Urinary bladder (tissue), 4 donors: ENCODE measurements around the gene CCDC57. TPM values are rescaled to one million over a fixed set of nuclear protein-coding genes. Genes with fewer than 3 reads are reported as not detected.

Experiments used
- DNase-seq: peaks from one replicate; pipeline ENCODE4 v3.0.0-alpha.2; 2015; ENCODE audit errors: extremely low spot score
- H3K27ac ChIP-seq: one replicate; pipeline ENCODE4 v1.5.1; 2013; ENCODE audit warnings: low read depth, mild to moderate bottlenecking, moderate library complexity
- H3K36me3 ChIP-seq: one replicate; pipeline ENCODE4 v1.6.1; 2013; ENCODE audit warnings: mild to moderate bottlenecking, moderate library complexity; ENCODE audit not compliant: insufficient read depth
- H3K4me1 ChIP-seq: one replicate; pipeline ENCODE4 v1.6.1; 2013; ENCODE audit warnings: mild to moderate bottlenecking, moderate library complexity; ENCODE audit not compliant: insufficient read depth
- H3K4me3 ChIP-seq: one replicate; pipeline ENCODE4 v1.5.1; 2013; ENCODE audit warnings: low read depth, low read length
- WGBS: extraction: QIAGEN DNeasy Blood & Tissue Kit; methylation state at CpG from one replicate; pipeline ENCODE4 v1.1.7; 2013; 5-methylcytosine and 5-hydroxymethylcytosine counted together
- polyA plus RNA-seq: library from polyadenylated mRNA; stranded (reverse); fragments of 200-250 nt; gene quantifications from one replicate; pipeline ENCODE4 v1.2.3, GENCODE V29; 2013
- total RNA-seq: library from RNA; depleted of rRNA; stranded (reverse); fragments of >200 nt; gene quantifications from one replicate; pipeline ENCODE4 v1.2.3, GENCODE V29; 2014
- donor health status: healthy with polysubstance abuse.
- donor health status: healthy.

Gene CCDC57
- total and polyA plus RNA-seq, 2 donors, result 23.7 to 25.9 TPM

GRCh38 chr17:82106688-82107305 is 105.8 kb downstream of the CCDC57 start:
- 47% methylated on average over 9 of the region's 9 CpGs for WGBS
- no peak overlapping the region for H3K4me3 ChIP-seq

GRCh38 chr17:82105882-82106687 is 106.6 kb downstream of the CCDC57 start:
- WGBS, result 38% methylated on average over 24 of the region's 24 CpGs

More at GRCh38 chr17:82106688-82107305, 105.8 kb downstream of the CCDC57 start:
- Histone ChIP-seq H3K4me1 (no peaks in the 10 kb centered on the region), H3K27ac (peak overlapping the region; percentile 55), H3K36me3 (no peaks in the 10 kb centered on the region)
- DNase-seq, result no peak

GRCh38 chr17:82105417-82105881 is 107.2 kb downstream of the CCDC57 start:
- WGBS, result 83% methylated on average over 13 of the region's 13 CpGs
- no peaks in the 10 kb centered on the region for H3K4me1 ChIP-seq
- no peak for DNase-seq
- peak overlapping the region; percentile 55 for H3K27ac ChIP-seq
- H3K4me3 ChIP-seq, result no peak overlapping the region
- no peaks in the 10 kb centered on the region for H3K36me3 ChIP-seq

More at GRCh38 chr17:82105882-82106687, 106.6 kb downstream of the CCDC57 start:
- H3K4me3 ChIP-seq, result no peak overlapping the region
- peak overlapping the region; percentile 55 for H3K27ac ChIP-seq
- H3K36me3 ChIP-seq, result no peaks in the 10 kb centered on the region
- peak; percentile 41 for DNase-seq
- H3K4me1 ChIP-seq, result no peaks in the 10 kb centered on the region

- WGBS, result 91% methylated on average over 11 of the region's 11 CpGs
- peak overlapping the region; percentile 49 for H3K27ac ChIP-seq
- no peaks in the 10 kb centered on the region for H3K4me1 ChIP-seq
- H3K4me3 ChIP-seq, result no peak overlapping the region
- no peak for DNase-seq
- H3K36me3 ChIP-seq, result no peaks in the 10 kb centered on the region
These were observed 107.7 kb downstream of the CCDC57 start for GRCh38 chr17:82104797-82105416.

GRCh38 chr17:82103553-82104451 is 108.8 kb downstream of the CCDC57 start:
- H3K4me3 ChIP-seq, result no peak overlapping the region
- no peak for DNase-seq
- 26% methylated on average over 24 of the region's 24 CpGs for WGBS
- no peaks in the 10 kb centered on the region for H3K36me3 ChIP-seq
- H3K27ac ChIP-seq, result peak overlapping the region; percentile 88
- no peaks in the 10 kb centered on the region for H3K4me1 ChIP-seq

GRCh38 chr17:82101767-82102679 is 110.6 kb downstream of the CCDC57 start:
- 71% methylated on average over 18 of the region's 18 CpGs for WGBS
- peak overlapping the region; percentile 4 for H3K27ac ChIP-seq
- no peak for DNase-seq
- no peaks in the 10 kb centered on the region for H3K4me1 ChIP-seq
- H3K4me3 ChIP-seq, result no peak overlapping the region
- H3K36me3 ChIP-seq, result no peaks in the 10 kb centered on the region

GRCh38 chr17:82101301-82101715 is 111.3 kb downstream of the CCDC57 start:
- DNase-seq, result no peak
- 56% methylated on average over 10 of the region's 10 CpGs for WGBS
- no peaks in the 10 kb centered on the region for H3K36me3 ChIP-seq
- no peaks in the 10 kb centered on the region for H3K4me1 ChIP-seq
- H3K4me3 ChIP-seq, result no peak overlapping the region
- peak overlapping the region; percentile 4 for H3K27ac ChIP-seq

- H3K4me1 ChIP-seq, result no peaks in the 10 kb centered on the region
- DNase-seq, result no peak
- peak overlapping the region; percentile 18 for H3K27ac ChIP-seq
- no peak overlapping the region for H3K4me3 ChIP-seq
- WGBS, result 89% methylated on average over 35 of the region's 35 CpGs
- no peaks in the 10 kb centered on the region for H3K36me3 ChIP-seq
These were observed 111.9 kb downstream of the CCDC57 start for GRCh38 chr17:82100502-82101298.

GRCh38 chr17:82098939-82099763 is 113.5 kb downstream of the CCDC57 start:
- Histone ChIP-seq H3K4me3 (peak overlapping the region; percentile 68), H3K27ac (peak overlapping the region; percentile 96), H3K4me1 (no peaks in the 10 kb centered on the region), H3K36me3 (no peaks in the 10 kb centered on the region)
- 13% methylated on average over 80 of the region's 80 CpGs for WGBS
- no peak for DNase-seq

- Histone ChIP-seq H3K36me3 (no peaks in the 10 kb centered on the region), H3K4me3 (peak within 1 kb of the TSS; percentile 68), H3K27ac (peak within 1 kb of the TSS; percentile 96), H3K4me1 (no peaks in the 10 kb centered on the region)
- under 1% methylated on average over 124 of the region's 124 CpGs for WGBS
- peak; percentile 77 for DNase-seq
These were observed 114.3 kb downstream of the CCDC57 start, which contains the start of gene FASN for GRCh38 chr17:82098169-82098938. FASN (minus strand) TSS chr17:82098236; CDS start chr17:82096445, 1,791 bp downstream.
